Stimulated activated CD8-positive, alpha-beta memory T cell treated with anti-CD3 and anti-CD28 coated beads, Interleukin-15, amount 100 ng/mL, for 1 hour (primary cell): ENCODE results near the gene DEFB108B.
"Not testable (repeated sequence)": the region's sequence is repeated elsewhere in the genome, so short reads cannot be mapped to it uniquely, and the experiment has no call there.

Experiments used
- DNase-seq: peaks from one replicate; pipeline ENCODE4 v3.0.0-alpha.2; 2020; ENCODE audit warnings: low read depth

Gene DEFB108B

GRCh38 chr11:71832811-71833210 is at the start of gene DEFB108B:
DEFB108B (plus strand) TSS chr11:71833200; CDS start chr11:71833200, 0 bp downstream.
- DNase-seq = not testable (repeated sequence)

- DNase-seq = not testable (repeated sequence)
Observed at GRCh38 chr11:71786114-71786847, 46.7 kb upstream of the DEFB108B start.

GRCh38 chr11:71786848-71787097 is 46.2 kb upstream of the DEFB108B start:
- DNase-seq = peak; percentile 99

- DNase-seq = peak; percentile 70
Observed at GRCh38 chr11:71787098-71787823, 45.7 kb upstream of the DEFB108B start.

- not testable (repeated sequence) for DNase-seq
Observed at GRCh38 chr11:71787824-71788454, 45.1 kb upstream of the DEFB108B start.

GRCh38 chr11:71789444-71790196 is 43.4 kb upstream of the DEFB108B start:
- not testable (repeated sequence) for DNase-seq

GRCh38 chr11:71791111-71791510 is 41.9 kb upstream of the DEFB108B start:
- not testable (repeated sequence) for DNase-seq

- DNase-seq = peak; percentile 24
Observed at GRCh38 chr11:71792621-71793235, 40.3 kb upstream of the DEFB108B start.

GRCh38 chr11:71794386-71795040 is 38.5 kb upstream of the DEFB108B start:
- not testable (repeated sequence) for DNase-seq

GRCh38 chr11:71795236-71795635 is 37.8 kb upstream of the DEFB108B start:
- not testable (repeated sequence) for DNase-seq

- DNase-seq = not testable (repeated sequence)
Observed at GRCh38 chr11:71796016-71796415, 37.0 kb upstream of the DEFB108B start.

GRCh38 chr11:71796781-71797180 is 36.2 kb upstream of the DEFB108B start:
- DNase-seq = not testable (repeated sequence)

- not testable (repeated sequence) for DNase-seq
Observed at GRCh38 chr11:71799556-71800128, 33.4 kb upstream of the DEFB108B start.

GRCh38 chr11:71800335-71800953 is 32.6 kb upstream of the DEFB108B start:
- DNase-seq = peak; percentile 81

GRCh38 chr11:71801026-71801425 is 32.0 kb upstream of the DEFB108B start:
- DNase-seq = not testable (repeated sequence)

GRCh38 chr11:71802874-71803273 is 30.1 kb upstream of the DEFB108B start:
- DNase-seq = not testable (repeated sequence)

- DNase-seq = not testable (repeated sequence)
Observed at GRCh38 chr11:71804158-71804947, 28.6 kb upstream of the DEFB108B start.

- not testable (repeated sequence) for DNase-seq
Observed at GRCh38 chr11:71812529-71812928, 20.5 kb upstream of the DEFB108B start.
